Measurements from ENCODE around the gene LRP8. TPM values are rescaled to one million over a fixed set of nuclear protein-coding genes. Genes with fewer than 3 reads are reported as not detected.

LRP8 gene
- total and polyA plus RNA-seq, 7 donors, result 0.17 to 2.4 (median 0.94) TPM

DNA sequence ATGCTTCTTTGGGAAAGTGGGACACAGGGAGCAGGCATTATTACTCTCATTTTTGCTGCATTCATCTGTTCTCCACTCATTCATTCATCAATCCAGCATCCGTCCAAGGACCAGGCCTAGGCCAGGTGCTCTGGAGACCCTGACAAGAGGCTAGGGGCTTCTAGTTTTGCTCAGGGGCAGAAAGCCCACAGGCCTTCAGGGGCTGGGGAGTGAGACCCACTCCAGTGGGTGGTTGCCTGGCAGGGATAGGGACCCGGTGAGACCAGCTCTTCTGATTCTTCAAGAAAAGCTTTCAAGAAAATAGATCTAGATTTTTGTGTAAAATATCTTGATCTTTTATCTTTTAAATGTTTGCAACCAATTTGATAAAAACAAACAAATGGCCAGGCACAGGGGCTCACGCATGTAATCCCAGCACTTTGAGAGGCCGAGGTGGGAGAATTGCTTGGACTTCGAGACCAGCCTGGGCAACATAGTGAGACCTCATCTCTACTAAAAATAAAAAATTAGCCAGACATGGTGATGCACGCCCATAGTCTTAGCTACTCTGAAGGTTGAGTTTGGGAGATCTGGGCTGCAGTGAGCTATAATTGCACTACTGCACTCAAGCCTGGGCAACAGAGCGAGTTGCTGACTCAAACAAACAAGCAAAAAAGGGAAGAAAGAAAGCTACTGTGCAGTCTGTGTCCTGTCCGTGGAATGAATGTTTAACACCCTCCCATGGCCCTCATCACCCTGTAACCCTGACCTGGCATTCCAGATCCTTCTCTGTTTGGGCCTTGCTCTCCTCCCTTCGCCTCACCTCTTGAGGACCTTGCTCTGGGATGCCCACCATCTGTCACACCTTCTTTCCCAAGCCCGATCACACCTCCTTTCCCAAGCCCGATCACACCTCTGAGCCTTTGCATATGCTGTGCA lies 17.3 kb upstream of the LRP8 start:
- DNase-seq (no peak), ATAC-seq (no peak)
- no peak overlapping the region for H3K27ac ChIP-seq
- TF ChIP-seq, protein P1, sequence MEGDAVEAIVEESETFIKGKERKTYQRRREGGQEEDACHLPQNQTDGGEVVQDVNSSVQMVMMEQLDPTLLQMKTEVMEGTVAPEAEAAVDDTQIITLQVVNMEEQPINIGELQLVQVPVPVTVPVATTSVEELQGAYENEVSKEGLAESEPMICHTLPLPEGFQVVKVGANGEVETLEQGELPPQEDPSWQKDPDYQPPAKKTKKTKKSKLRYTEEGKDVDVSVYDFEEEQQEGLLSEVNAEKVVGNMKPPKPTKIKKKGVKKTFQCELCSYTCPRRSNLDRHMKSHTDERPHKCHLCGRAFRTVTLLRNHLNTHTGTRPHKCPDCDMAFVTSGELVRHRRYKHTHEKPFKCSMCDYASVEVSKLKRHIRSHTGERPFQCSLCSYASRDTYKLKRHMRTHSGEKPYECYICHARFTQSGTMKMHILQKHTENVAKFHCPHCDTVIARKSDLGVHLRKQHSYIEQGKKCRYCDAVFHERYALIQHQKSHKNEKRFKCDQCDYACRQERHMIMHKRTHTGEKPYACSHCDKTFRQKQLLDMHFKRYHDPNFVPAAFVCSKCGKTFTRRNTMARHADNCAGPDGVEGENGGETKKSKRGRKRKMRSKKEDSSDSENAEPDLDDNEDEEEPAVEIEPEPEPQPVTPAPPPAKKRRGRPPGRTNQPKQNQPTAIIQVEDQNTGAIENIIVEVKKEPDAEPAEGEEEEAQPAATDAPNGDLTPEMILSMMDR (IDR thresholded peaks at IDR 0.05), result no peak
- H3K9me3 ChIP-seq, result no peaks in the 10 kb centered on the region
- no peaks in the 10 kb centered on the region for H3K36me3 ChIP-seq (ENCODE audit: insufficient read depth in 1 of 2, low read depth in 1 of 2)
- WGBS, 3 donors, result 92 to 94% (median 93%) methylated on average over 11 of the region's 11 CpGs
- H3K27me3 ChIP-seq (ENCODE audit: insufficient read depth in 3 of 3, low read length in 2 of 3), result no peaks in the 10 kb centered on the region
- H3K4me1 ChIP-seq, result no peaks in the 10 kb centered on the region
- intact Hi-C loops (cut with DNase I), result no loop called here
- no peak overlapping the region for H3K4me3 ChIP-seq

DNA sequence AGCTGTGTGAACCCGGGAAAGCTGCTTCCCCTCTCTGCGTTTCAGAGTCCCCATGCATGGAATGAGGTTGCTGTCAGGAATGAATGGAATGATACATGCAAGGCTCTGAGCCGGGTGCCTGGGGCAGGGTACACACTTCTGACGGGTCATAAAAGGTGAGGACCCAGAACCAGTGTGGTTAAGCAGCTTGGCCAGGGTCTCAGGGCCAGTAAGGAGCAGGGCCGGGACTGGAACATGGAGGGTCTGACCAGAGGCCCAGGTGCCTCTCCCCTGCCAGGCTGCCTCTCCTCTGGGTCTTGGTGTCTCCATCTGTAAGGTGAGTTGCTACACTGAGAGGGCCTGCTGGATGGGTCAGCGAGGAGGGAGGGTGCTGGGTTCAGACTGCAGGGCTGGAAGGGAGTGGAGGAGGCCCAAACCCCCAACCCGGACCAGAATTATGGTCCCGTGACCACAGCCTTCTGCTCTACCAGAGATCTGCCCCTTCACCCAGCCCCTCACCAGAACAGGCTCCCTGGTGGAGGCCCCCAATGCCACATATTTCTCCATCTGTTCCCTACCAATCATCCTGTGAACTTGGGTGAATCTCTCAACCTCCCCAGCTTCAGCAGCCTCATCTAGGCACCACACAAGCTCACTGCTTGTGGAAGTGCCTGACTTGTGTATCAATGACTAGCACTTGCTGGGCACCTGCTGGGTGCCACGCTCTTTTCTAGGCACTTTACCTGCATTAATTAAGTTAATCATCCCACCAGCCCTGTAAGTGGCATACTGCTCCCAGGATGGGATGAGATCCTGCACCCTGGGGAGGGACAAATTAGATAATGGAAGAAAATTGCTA lies 16.2 kb upstream of the LRP8 start:
- TF ChIP-seq, protein P1 (IDR thresholded peaks at IDR 0.05), result no peak
- H3K9me3 ChIP-seq, result no peaks in the 10 kb centered on the region
- WGBS, 3 donors, result 70 to 74% (median 70%) methylated on average over 9 of the region's 9 CpGs
- H3K27ac ChIP-seq, result no peak overlapping the region
- H3K4me3 ChIP-seq, result no peak overlapping the region
- H3K4me1 ChIP-seq, result no peaks in the 10 kb centered on the region
- H3K27me3 ChIP-seq (ENCODE audit: insufficient read depth in 3 of 3, low read length in 2 of 3), result peaks cover 0 to 6% (median 0%) of the 10 kb centered on the region in 3 donors
- no peaks in the 10 kb centered on the region for H3K36me3 ChIP-seq (ENCODE audit: insufficient read depth in 1 of 2, low read depth in 1 of 2)
- intact Hi-C loops (cut with DNase I), result no loop called here
- ATAC-seq (no peak), DNase-seq (no peak)

DNA sequence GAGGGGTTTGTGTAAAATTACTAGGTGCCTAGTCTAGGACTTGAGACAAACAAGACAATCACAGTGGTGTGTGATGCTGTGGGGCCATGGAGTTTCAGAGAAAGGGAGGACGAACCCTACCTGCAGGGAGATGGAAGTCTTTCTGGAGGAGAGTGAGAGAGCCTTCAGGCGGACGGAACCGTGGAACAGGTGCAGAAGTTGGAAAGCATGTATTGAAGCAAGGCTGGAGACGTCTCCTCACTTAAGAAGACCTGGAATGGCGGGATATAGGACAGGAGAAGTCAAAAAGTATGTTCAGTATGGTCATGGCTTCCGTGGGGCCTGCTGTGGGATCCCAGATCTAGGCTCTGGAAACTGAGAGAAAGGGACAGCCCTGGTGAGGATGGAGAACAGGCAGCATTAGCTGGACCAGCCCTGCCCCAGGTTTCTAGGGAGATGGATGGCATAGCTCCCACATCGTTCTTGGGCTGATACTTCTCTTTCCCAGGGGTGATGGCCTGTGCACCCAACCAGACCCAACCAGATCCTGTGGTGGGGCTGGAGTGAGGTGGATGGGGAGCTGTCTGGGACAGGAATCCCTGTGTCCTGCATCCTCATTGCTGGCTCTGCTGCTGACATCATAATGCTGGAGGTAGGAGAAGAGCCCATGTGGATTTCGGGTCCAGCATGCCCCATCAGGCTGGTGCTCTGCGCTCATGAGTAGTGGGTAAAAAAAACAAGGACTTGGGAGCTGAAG lies 15.0 kb upstream of the LRP8 start:
- DNase-seq (no peak), ATAC-seq (no peak)
- Histone ChIP-seq H3K27ac (no peak overlapping the region), H3K36me3 (ENCODE audit: insufficient read depth in 1 of 2, low read depth in 1 of 2) (no peaks in the 10 kb centered on the region), H3K27me3 (ENCODE audit: insufficient read depth in 3 of 3, low read length in 2 of 3) (peaks cover 0 to 12% (median 0%) of the 10 kb centered on the region in 3 donors), H3K9me3 (no peaks in the 10 kb centered on the region), H3K4me3 (no peak overlapping the region), H3K4me1 (no peaks in the 10 kb centered on the region)
- intact Hi-C loops (cut with DNase I), result no loop called here
- WGBS, 3 donors, result 82 to 90% (median 82%) methylated on average over 10 of the region's 10 CpGs
- TF ChIP-seq, protein P1 (IDR thresholded peaks at IDR 0.05), result no peak

DNA sequence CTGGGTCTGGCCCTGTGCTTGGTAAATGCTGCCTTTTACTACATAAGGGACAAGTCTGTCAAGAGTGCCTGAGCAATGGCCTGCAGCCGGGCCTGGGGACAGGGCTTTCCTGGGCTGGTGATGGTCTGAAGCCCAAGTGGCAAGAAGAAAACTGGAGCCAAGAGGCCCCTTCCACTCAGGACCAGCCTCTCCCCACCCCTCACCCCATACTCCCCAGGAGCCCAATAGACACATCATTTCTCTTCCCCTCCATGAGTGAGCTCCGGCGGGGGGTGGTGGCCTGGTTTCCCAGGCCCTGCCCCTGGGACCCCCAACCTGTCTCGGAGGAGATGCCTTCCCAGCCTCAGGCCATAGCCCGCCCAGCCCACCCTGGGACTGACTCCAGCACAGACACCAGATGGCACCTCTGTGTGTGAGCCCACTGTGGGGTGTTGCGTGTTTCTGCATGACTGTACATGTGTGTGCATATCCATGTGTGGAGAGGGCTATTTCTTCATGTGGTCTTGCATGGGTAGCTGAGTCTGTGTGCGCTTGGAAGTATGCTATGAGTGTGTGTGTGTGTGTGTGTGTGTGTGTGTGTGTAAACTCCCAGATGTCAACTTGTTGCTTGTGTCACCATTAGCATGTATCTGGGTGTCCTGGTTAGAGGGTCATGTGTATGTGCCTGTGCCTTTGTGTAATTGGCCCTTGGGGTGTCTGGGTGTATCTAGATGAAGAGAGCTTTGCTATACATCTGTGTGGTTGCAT lies 14.3 kb upstream of the LRP8 start:
- Histone ChIP-seq H3K27ac (no peak overlapping the region), H3K9me3 (no peaks in the 10 kb centered on the region), H3K27me3 (ENCODE audit: insufficient read depth in 3 of 3, low read length in 2 of 3) (peaks cover 0 to 17% (median 1%) of the 10 kb centered on the region in 3 donors), H3K36me3 (ENCODE audit: insufficient read depth in 1 of 2, low read depth in 1 of 2) (no peaks in the 10 kb centered on the region), H3K4me3 (no peak overlapping the region), H3K4me1 (no peaks in the 10 kb centered on the region)
- intact Hi-C loops (cut with DNase I), result no loop called here
- ATAC-seq, result no peak
- DNase-seq, result no peak
- TF ChIP-seq, protein P1 (IDR thresholded peaks at IDR 0.05), result no peak
- 84 to 95% (median 86%) methylated on average over 7 of the region's 7 CpGs for WGBS, 3 donors

Measured in psoas muscle (tissue), 8 donors.